Erythroblast (primary cell): ENCODE measurements around the gene CEP131.

Source experiments
- GATA1 ChIP-seq: IDR thresholded peaks from 2 replicates; pipeline ENCODE4 v1.6.1; 2011; ENCODE audit warnings: low read depth, mild to moderate bottlenecking, control low read depth, low read length, moderate library complexity
- POLR2A ChIP-seq: IDR thresholded peaks from 2 replicates; pipeline ENCODE4 v1.6.1; 2011; ENCODE audit warnings: mild to moderate bottlenecking, low read length

GRCh38 chr17:81253358-81254131 is 30.8 kb upstream of the CEP131 start:
- no peak for TF ChIP-seq POLR2A
- no peak for TF ChIP-seq GATA1
